K562 (cell line): Measurements from ENCODE around the gene CRTC3. TPM values are rescaled to one million over a fixed set of nuclear protein-coding genes. Genes with fewer than 3 reads are reported as not detected.

Experiments
- ATAC-seq: fragments of 200-7000 bp; cut with Tn5 transposase; 3 replicates; pipeline ENCODE4 v1.9.1; 2020; ENCODE audit warnings: moderate library complexity
- BruUV-seq: library from RNA; stranded (reverse); fragments of 400-500 nt; replicated peaks from 2 replicates; lab custom pipeline; 2021; lab: Mats Ljungman, UMichigan
- CTCF ChIA-PET: fragments of 300-600 bp; formaldehyde crosslinking; extraction: SDS; loops from one replicate; lab custom pipeline; 2021; ENCODE audit warnings: low intra/inter-chr PET ratio; lab: Yijun Ruan, JAX
- POLR2A ChIA-PET: fragments of 300-600, 350-650 bp; sonication (Branson Sonifier 250); formaldehyde crosslinking; extraction: SDS; loops from one replicate; lab custom pipeline; 2021; ENCODE audit warnings: antibody characterized with exemption, inconsistent platforms; lab: Yijun Ruan, JAX
- DNase-seq, 4 experiments: peaks; one replicate each; pipeline versions ENCODE4 v3.0.0 to v3.0.0-alpha.2; 2011 to 2018; ENCODE audit warnings: low spot score in 3 of 4, mixed read lengths in 3 of 4; ENCODE audit errors: extremely low read depth in 1 of 4
- FAIRE-seq: peaks from 2 replicates; lab custom pipeline; 2011; peaks lifted over from hg19 to GRCh38; lab: Jason Lieb, UNC
- H2AFZ ChIP-seq: 2 replicates; pipeline ENCODE4 v1.6.0; 2011; ENCODE audit warnings: low read depth, low read length, control low read depth, inconsistent platforms
- H3K27ac ChIP-seq: fragments of 200-600 bp; 3 replicates; pipeline ENCODE4 v1.8.0; 2011; ENCODE audit warnings: low read depth, mild to moderate bottlenecking, control low read depth, inconsistent platforms, low read length, moderate library complexity, mixed read lengths; ENCODE audit errors: extremely low read depth
- H3K27me3 ChIP-seq, 2 experiments: fragments of 300-600 bp in 1 of 2; 2 replicates in 1 of 2; 3 replicates in 1 of 2; pipeline versions ENCODE4 v1.6.0 to v1.8.0; 2011; ENCODE audit warnings: inconsistent platforms in 2 of 2, low read length in 2 of 2, mild to moderate bottlenecking in 1 of 2, mixed read lengths in 1 of 2, moderate library complexity in 1 of 2; ENCODE audit not compliant: control insufficient read depth in 2 of 2, insufficient read depth in 2 of 2
- H3K36me3 ChIP-seq: fragments of 300-600 bp; 3 replicates; pipeline ENCODE4 v1.8.0; 2011; ENCODE audit warnings: mild to moderate bottlenecking, low read length, inconsistent platforms; ENCODE audit not compliant: control insufficient read depth, insufficient read depth
- H3K4me1 ChIP-seq, 2 experiments: fragments of 200-600 bp in 1 of 2; replicated peaks in 1 of 2; 2 replicates in 1 of 2; 3 replicates in 1 of 2; pipeline versions ENCODE4 v1.5.1 to v1.8.0; 2011; ENCODE audit warnings: inconsistent platforms in 2 of 2, low read length in 2 of 2, mild to moderate bottlenecking in 1 of 2, mixed read lengths in 1 of 2, moderate library complexity in 1 of 2; ENCODE audit not compliant: control insufficient read depth in 2 of 2, insufficient read depth in 2 of 2
- H3K4me2 ChIP-seq: 2 replicates; pipeline ENCODE4 v1.6.1; 2011; ENCODE audit warnings: low read length, control low read depth, inconsistent platforms, mixed read lengths; ENCODE audit not compliant: insufficient read depth
- H3K4me3 ChIP-seq: fragments of 200-600 bp; sonication (generic), shearing (Covaris generic); 2 replicates; pipeline ENCODE4 v1.5.1; 2016; ENCODE audit warnings: control low read depth, inconsistent platforms
- H3K79me2 ChIP-seq: fragments of 200-600 bp; 3 replicates; pipeline ENCODE4 v1.8.0; 2011; ENCODE audit warnings: low read length, inconsistent platforms; ENCODE audit not compliant: control insufficient read depth, insufficient read depth
- H3K9ac ChIP-seq, 2 experiments: 2 replicates each; pipeline versions ENCODE4 v1.6.0 to v1.6.1; 2011; ENCODE audit warnings: low read depth in 2 of 2, low read length in 2 of 2, control low read depth in 1 of 2, inconsistent platforms in 1 of 2, mild to moderate bottlenecking in 1 of 2, mixed read lengths in 1 of 2; ENCODE audit not compliant: insufficient read depth in 1 of 2
- H3K9me1 ChIP-seq: one replicate; pipeline ENCODE4 v1.6.0; 2011; ENCODE audit warnings: inconsistent platforms, mild to moderate bottlenecking, low read length, moderate library complexity; ENCODE audit not compliant: control insufficient read depth, insufficient read depth
- H3K9me3 ChIP-seq: replicated peaks from 2 replicates; pipeline ENCODE4 v1.5.1; 2011; ENCODE audit warnings: low read depth, low read length, inconsistent platforms; ENCODE audit not compliant: control insufficient read depth, insufficient read depth
- H4K20me1 ChIP-seq: replicated peaks from 2 replicates; pipeline ENCODE4 v1.6.1; 2011; ENCODE audit warnings: low read length, inconsistent platforms, mixed read lengths; ENCODE audit not compliant: control insufficient read depth, insufficient read depth
- WGBS: fragments of 100-300 bp; shearing (Covaris generic); methylation state at CpG from one replicate; pipeline ENCODE4 v1.1.6; 2016; ENCODE audit warnings: low coverage, mixed read lengths; ENCODE audit not compliant: insufficient coverage; ENCODE audit errors: missing lambda C conversion rate; 5-methylcytosine and 5-hydroxymethylcytosine counted together
- in situ Hi-C: fragments of 300-500 bp; cut with MboI; formaldehyde crosslinking; loops from 4 replicates; pipeline ENCODE4 v1.15.0; 2018; ENCODE audit warnings: inconsistent platforms, mixed read lengths
- intact Hi-C: fragments of 100-400 bp; cut with micrococcal nuclease; formaldehyde crosslinking; loops from 2 replicates; pipeline ENCODE4 v1.14.2; 2022
- polyA plus RNA-seq, 8 experiments: library from polyadenylated mRNA; depleted of rRNA in 4 of 8; stranded (reverse) in 5 of 8; unstranded in 3 of 8; fragments of >200 nt; fragmentation: Nextera tagmentation in 2 of 8; fragmentation: Illumina TruSeq in 1 of 8; extraction: Ambion mirVana in 2 of 8; extraction: Trizol in 1 of 8; gene quantifications; 2 replicates each; pipeline versions ENCODE4 v1.2.1 to v1.2.3, GENCODE V29; 2011 to 2014; ENCODE audit warnings: inconsistent platforms in 1 of 8, missing spikeins in 1 of 8
- total RNA-seq, 7 experiments: library from RNA; depleted of rRNA in 6 of 7; stranded (reverse); fragments of >200 nt in 6 of 7; fragmentation: Illumina TruSeq in 2 of 7; extraction: Trizol in 2 of 7; gene quantifications; 2 replicates each; pipeline versions ENCODE4 v1.2.1 to v1.2.3, GENCODE V29; 2011 to 2021; ENCODE audit warnings: low replicate concordance in 1 of 7
- TF ChIP-seq, protein P1 (sequence below): fragments of 450-650 bp; formaldehyde crosslinking; IDR thresholded peaks from 2 replicates; pipeline ENCODE4 v1.4.0; 2020; ENCODE audit warnings: mild to moderate bottlenecking, mixed read lengths
- TF ChIP-seq, protein P2 (sequence below), 2 experiments: fragments of 200-800 bp in 1 of 2; sonication (Bioruptor generic) in 1 of 2; sonication (generic) in 1 of 2; formaldehyde crosslinking in 1 of 2; IDR thresholded peaks in 1 of 2; conservative IDR thresholded peaks in 1 of 2; 2 replicates each; pipeline versions ENCODE4 v1.5.0 to v1.6.1; 2016 to 2020; ENCODE audit warnings: missing compliant biosample characterization in 1 of 2, missing genetic modification characterization in 1 of 2, missing genetic modification reagents in 1 of 2

CRTC3 gene
- total and polyA plus RNA-seq, 9 of the 15 experiments (the other 6 are each of a cell fraction or from before 2014, with no cell fraction given), result 1.2 to 19.0 (median 11.6) TPM

DNA sequence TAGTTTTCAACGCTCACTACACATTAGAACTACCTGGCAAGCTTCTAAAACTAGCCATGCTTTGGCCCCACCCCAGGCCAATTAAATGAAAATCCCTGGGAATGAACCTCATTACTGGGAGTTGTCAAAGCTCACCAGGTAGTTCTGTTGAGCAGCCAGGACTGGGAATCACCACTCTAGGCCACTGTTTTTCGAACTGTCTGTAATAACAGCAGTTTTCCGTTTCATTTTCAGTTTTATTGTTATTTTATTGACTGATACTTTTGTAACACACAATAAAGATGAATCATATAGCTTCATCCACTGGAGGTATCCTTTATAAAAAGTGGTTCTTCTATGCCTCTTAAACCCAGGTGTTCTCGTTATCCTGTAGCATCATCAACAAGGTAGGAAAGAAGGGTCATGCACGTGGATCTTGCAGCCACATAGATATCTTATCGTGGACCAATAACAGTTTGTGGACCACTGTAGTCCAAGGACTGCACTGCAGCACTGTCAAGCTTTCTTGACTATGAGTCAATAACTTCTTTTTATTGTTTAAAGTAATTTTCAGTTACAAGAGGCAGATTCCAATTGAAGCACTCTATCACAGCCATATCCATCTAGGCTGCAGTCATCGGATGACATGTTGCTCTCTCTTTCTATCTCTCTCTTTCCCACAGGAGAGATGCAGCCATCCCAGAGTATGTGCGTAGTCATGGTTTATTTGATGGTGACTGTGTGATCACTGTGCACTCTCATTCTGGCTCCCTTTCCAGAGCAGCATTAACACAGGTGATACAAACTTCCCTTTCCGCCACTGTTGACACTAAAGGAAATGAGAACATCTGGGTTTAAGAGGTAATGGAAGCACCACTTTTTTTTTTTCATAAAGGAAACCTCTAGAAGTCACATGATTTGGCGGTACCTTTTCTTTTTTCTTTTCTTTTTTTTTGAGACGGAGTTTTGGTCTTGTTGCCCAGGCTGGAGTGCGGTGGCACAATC is 148.4 kb downstream of the CRTC3 start:
- CTCF ChIA-PET, result no interaction called here
- H3K4me3 ChIP-seq, result no peak overlapping the region
- TF ChIP-seq, protein P1, sequence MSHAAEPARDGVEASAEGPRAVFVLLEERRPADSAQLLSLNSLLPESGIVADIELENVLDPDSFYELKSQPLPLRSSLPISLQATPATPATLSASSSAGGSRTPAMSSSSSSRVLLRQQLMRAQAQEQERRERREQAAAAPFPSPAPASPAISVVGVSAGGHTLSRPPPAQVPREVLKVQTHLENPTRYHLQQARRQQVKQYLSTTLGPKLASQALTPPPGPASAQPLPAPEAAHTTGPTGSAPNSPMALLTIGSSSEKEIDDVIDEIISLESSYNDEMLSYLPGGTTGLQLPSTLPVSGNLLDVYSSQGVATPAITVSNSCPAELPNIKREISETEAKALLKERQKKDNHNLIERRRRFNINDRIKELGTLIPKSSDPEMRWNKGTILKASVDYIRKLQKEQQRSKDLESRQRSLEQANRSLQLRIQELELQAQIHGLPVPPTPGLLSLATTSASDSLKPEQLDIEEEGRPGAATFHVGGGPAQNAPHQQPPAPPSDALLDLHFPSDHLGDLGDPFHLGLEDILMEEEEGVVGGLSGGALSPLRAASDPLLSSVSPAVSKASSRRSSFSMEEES (CRISPR knock-in tag), result peak; percentile 13; the same call in 1 of the 2 replicates
- TF ChIP-seq, protein P2, sequence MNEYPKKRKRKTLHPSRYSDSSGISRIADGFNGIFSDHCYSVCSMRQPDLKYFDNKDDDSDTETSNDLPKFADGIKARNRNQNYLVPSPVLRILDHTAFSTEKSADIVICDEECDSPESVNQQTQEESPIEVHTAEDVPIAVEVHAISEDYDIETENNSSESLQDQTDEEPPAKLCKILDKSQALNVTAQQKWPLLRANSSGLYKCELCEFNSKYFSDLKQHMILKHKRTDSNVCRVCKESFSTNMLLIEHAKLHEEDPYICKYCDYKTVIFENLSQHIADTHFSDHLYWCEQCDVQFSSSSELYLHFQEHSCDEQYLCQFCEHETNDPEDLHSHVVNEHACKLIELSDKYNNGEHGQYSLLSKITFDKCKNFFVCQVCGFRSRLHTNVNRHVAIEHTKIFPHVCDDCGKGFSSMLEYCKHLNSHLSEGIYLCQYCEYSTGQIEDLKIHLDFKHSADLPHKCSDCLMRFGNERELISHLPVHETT (CRISPR knock-in tag; conservative IDR thresholded peaks at IDR 0.05 in 1 of 2, IDR thresholded peaks at IDR 0.05 in 1 of 2), result no peak
- TF ChIP-seq, all 486 proteins: peak for 1
- ATAC-seq, result no peak
- Histone ChIP-seq H3K4me1 (peaks cover 3 to 8% of the 10 kb centered on the region in 2 experiments; a peak in 4 of 5 replicates), H3K79me2 (no peaks in the 10 kb centered on the region), H3K36me3 (no peaks in the 10 kb centered on the region), H4K20me1 (no peaks in the 10 kb centered on the region), H3K27ac (no peak overlapping the region), H3K9ac (no peak overlapping the region), H2AFZ (no peak overlapping the region), H3K9me3 (no peaks in the 10 kb centered on the region), H3K4me2 (no peak overlapping the region), H3K27me3 (no peaks in the 10 kb centered on the region), H3K9me1 (no peaks in the 10 kb centered on the region)
- no TSS peak for BruUV-seq
- WGBS, result 56% methylated on average over 11 of the region's 12 CpGs
- intact Hi-C loops, result no loop called here
- in situ Hi-C loops, result no loop called here
- no peak for FAIRE-seq
- POLR2A ChIA-PET, result interaction anchor here (2.0 kb wide), 1 partner anchor 9 kb away, joined by 6 read pairs; no protein-coding TSS in a partner anchor
- DNase-seq, result no peak
